Activated naive CD8-positive, alpha-beta T cell treated with anti-CD3 and anti-CD28 coated beads, Interleukin-2, amount 50 U/mL, for 24 hours (primary cell): ENCODE results near the gene DNAI2.

Source experiments
- ATAC-seq: fragments of 150-1000 bp; cut with Tn5 transposase; one replicate; pipeline ENCODE4 v1.10.0; 2021
- DNase-seq: peaks from one replicate; pipeline ENCODE4 v3.0.0; 2021
- H3K27ac Mint-ChIP-seq: one replicate; pipeline ENCODE4 v1.8.0; 2021; ENCODE audit warnings: mild to moderate bottlenecking, mixed read lengths
- H3K27me3 Mint-ChIP-seq: one replicate; pipeline ENCODE4 v1.8.0; 2021; ENCODE audit warnings: mixed read lengths
- H3K36me3 Mint-ChIP-seq: one replicate; pipeline ENCODE4 v1.8.0; 2021; ENCODE audit warnings: low read depth, mixed read lengths
- H3K4me1 Mint-ChIP-seq: one replicate; pipeline ENCODE4 v1.8.0; 2021; ENCODE audit warnings: mixed read lengths
- H3K4me3 Mint-ChIP-seq: one replicate; pipeline ENCODE4 v1.8.0; 2021; ENCODE audit warnings: mild to moderate bottlenecking, moderate library complexity, mixed read lengths
- H3K9me3 Mint-ChIP-seq: one replicate; pipeline ENCODE4 v1.8.0; 2021; ENCODE audit warnings: mixed read lengths

The DNAI2 gene

DNA sequence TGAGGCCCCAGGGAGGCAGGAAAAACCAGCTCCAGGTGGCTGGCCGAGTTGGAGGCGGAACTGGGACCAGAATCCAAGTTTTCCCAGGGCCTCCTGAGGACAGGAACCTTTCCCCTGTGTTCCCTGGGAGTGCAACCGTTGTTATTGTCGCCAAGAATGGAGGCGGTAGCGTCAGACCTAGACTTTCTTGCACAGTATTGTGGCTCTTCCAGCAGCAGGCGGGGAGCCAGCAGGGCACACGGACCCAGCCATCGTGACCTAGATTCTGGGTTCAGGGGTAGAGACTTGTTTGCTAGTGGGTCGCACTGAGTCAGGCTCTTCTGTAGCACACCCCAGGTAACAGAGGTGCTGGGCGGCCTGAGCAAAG is 51.3 kb downstream of the DNAI2 start:
- peaks cover 35% of the 10 kb centered on the region for H3K27me3 Mint-ChIP-seq
- ATAC-seq: no peak
- H3K27ac Mint-ChIP-seq: no peak overlapping the region
- no peak for DNase-seq
- H3K4me3 Mint-ChIP-seq: peak overlapping the region; percentile 24
- H3K4me1 Mint-ChIP-seq: peaks cover 11% of the 10 kb centered on the region
- H3K36me3 Mint-ChIP-seq: no peaks in the 10 kb centered on the region
- no peaks in the 10 kb centered on the region for H3K9me3 Mint-ChIP-seq

DNA sequence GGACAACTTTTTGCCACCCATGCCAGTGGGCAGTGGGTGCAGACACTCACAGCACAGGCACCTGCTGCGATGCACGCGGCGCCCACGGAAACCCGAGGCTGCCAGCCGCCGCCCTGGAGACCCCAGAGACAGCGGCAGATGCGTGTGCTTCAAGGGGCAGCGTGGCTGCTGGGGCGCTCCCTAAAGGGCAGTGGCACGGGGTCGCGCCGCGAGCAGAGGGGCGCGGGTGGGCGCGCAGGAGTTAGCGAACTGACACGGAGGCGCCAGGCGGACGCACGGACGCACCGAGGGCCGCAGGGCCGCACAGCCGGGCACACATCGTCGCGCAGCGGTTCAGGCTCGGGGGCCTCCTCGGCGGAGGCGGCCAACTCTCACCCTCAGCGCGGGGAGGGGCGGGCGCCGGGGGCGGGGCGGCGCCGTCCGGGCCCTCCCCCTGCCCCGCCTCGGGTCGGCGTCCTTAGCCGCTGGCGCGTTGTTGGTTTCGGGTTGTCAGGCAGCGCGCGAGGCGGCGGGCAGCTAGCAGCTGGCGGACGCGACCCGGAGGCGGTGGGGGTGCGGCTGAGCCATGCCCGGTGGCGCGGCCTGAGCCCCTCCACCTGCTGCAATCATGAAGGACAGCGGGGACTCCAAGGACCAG is 51.8 kb downstream of the DNAI2 start, which contains the start of gene KIF19:
Gene KIF19 (plus strand): TSS at position 484 of the 637 bp plus-strand sequence. CDS start 124 bp downstream, at position 608.
- no peaks in the 10 kb centered on the region for H3K36me3 Mint-ChIP-seq
- DNase-seq (peak; percentile 66), ATAC-seq (peak; percentile 88)
- peaks cover 35% of the 10 kb centered on the region for H3K27me3 Mint-ChIP-seq
- peaks cover 11% of the 10 kb centered on the region for H3K4me1 Mint-ChIP-seq
- no peak within 1 kb of the TSS for H3K27ac Mint-ChIP-seq
- no peaks in the 10 kb centered on the region for H3K9me3 Mint-ChIP-seq
- peak within 1 kb of the TSS; percentile 24 for H3K4me3 Mint-ChIP-seq

GRCh38 chr17:74326506-74326905 is 52.5 kb downstream of the DNAI2 start:
- ATAC-seq: no peak
- Mint-ChIP-seq H3K27me3 (peaks cover 35% of the 10 kb centered on the region), H3K36me3 (no peaks in the 10 kb centered on the region)

DNA sequence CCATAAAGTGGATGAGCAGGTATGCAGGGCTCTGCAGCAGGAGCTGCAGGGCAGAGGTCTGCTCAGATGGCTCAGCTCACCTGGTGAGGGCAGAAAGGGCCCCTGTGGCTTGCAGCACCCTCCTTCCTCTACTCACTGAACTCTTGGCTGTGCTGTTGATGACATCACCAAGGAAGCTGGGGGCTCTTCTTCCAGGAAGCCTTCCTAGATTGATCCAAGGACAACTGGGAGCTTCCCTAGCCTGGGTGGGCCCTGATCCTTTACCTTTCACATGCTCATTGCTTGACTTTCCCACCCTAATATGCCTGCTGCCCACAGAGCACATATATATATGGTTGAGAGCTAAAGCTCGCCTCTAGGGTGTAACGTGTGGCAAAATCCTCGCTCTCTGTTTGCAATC is 54.5 kb downstream of the DNAI2 start:
- ATAC-seq: no peak
- Mint-ChIP-seq H3K4me3 (no peak overlapping the region), H3K4me1 (peaks cover 11% of the 10 kb centered on the region), H3K9me3 (no peaks in the 10 kb centered on the region), H3K27me3 (peaks cover 24% of the 10 kb centered on the region), H3K36me3 (no peaks in the 10 kb centered on the region), H3K27ac (no peak overlapping the region)
- no peak for DNase-seq

More at GRCh38 chr17:74326506-74326905, 52.5 kb downstream of the DNAI2 start:
- H3K4me3 Mint-ChIP-seq: peak overlapping the region; percentile 2
- peaks cover 11% of the 10 kb centered on the region for H3K4me1 Mint-ChIP-seq
- no peaks in the 10 kb centered on the region for H3K9me3 Mint-ChIP-seq
- DNase-seq: no peak
- H3K27ac Mint-ChIP-seq: no peak overlapping the region

DNA sequence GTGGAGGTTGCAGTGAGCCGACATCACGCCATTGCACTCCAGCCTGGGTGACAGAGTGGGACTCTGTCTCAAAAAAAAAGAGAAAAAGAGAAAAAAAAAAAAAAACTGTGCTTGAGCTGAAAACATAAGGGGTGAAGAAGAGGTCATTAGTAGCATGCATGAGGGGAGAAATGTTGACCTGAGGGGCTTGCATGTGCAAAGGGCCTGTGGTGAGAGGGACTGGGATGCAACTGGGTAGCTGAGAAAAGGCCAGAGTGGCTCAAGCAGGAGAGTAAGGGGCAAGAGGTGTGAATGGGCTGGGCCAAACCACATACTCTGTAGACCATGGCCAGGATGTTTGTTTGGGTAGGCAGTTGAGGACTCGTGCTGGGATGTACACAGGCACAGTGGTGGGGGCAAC is 55.3 kb downstream of the DNAI2 start:
- H3K27ac Mint-ChIP-seq: no peak overlapping the region
- ATAC-seq: no peak

GRCh38 chr17:74330446-74330845 is 56.4 kb downstream of the DNAI2 start:
- ATAC-seq (no peak), DNase-seq (no peak)
- H3K27ac Mint-ChIP-seq: no peak overlapping the region
- no peaks in the 10 kb centered on the region for H3K9me3 Mint-ChIP-seq
- peaks cover 6% of the 10 kb centered on the region for H3K4me1 Mint-ChIP-seq
- H3K4me3 Mint-ChIP-seq: no peak overlapping the region
- H3K27me3 Mint-ChIP-seq: peaks cover 10% of the 10 kb centered on the region
- H3K36me3 Mint-ChIP-seq: no peaks in the 10 kb centered on the region

More for the DNA sequence above, 55.3 kb downstream of the DNAI2 start:
- H3K9me3 Mint-ChIP-seq: no peaks in the 10 kb centered on the region
- DNase-seq: no peak
- H3K4me3 Mint-ChIP-seq: no peak overlapping the region
- H3K36me3 Mint-ChIP-seq: no peaks in the 10 kb centered on the region
- H3K4me1 Mint-ChIP-seq: peaks cover 11% of the 10 kb centered on the region
- H3K27me3 Mint-ChIP-seq: peaks cover 20% of the 10 kb centered on the region

DNA sequence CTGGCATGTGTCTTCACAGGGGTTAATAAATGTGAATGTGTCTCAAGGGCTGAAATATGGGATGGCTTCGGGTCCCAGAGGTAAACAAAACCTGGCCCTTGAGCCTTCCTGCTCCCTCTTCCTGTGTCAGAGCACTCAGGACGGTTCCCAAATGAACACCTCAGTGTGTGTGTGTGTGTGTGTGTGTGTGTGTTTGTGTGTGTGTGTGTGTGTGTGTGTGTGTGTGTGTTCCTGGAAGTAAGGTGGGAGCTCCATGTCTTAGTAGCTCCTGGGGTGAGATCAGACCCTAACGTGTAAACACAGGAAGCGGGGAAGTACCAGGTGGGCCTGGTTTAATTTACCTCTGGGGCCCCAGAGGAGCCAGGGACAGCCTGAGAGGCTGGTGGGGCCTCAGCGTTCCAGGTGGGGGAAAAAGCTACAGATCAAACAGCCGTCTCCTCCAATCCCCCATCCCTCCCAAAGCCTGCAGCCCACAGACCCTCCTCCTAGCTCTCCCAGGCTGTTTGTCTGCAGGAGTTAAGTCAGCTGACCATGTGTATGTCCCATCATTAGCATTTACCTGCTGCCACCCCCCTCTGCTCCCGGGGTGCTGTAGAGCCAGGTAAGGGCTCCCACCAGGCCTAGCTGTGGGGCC is 58.1 kb downstream of the DNAI2 start:
- Mint-ChIP-seq H3K4me3 (no peak overlapping the region), H3K36me3 (no peaks in the 10 kb centered on the region), H3K4me1 (no peaks in the 10 kb centered on the region), H3K27me3 (peaks cover 3% of the 10 kb centered on the region), H3K9me3 (no peaks in the 10 kb centered on the region), H3K27ac (no peak overlapping the region)
- ATAC-seq (peak; percentile 11), DNase-seq (no peak)

DNA sequence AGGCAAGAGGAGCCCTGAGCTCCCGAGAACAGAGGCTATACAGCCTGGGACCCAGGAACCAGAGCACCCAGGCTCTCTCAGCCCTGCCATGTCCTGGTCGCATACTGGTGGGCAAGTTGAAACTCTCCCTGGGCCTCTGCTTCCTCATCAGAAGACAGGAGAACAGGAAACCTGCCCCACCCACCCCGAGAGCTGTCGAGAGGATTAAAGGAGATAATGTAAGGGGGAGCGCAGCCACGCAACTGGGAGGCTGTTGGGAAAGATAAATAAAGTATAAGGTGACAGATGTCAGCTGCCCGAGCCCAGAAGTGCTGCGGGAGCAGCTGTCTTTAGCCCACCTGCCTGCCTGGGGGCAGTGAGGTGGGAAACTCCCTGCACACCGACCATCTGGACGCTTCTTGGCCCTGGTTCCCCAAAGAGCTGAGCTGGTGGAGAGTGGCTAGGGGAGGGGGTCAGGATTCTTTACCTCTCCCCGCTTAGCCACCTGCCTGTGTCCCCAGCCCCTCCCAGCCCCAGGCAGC is 58.8 kb downstream of the DNAI2 start:
- H3K27me3 Mint-ChIP-seq: no peaks in the 10 kb centered on the region
- ATAC-seq (no peak), DNase-seq (no peak)
- H3K36me3 Mint-ChIP-seq: no peaks in the 10 kb centered on the region
- H3K27ac Mint-ChIP-seq: no peak overlapping the region
- no peaks in the 10 kb centered on the region for H3K4me1 Mint-ChIP-seq
- no peak overlapping the region for H3K4me3 Mint-ChIP-seq
- no peaks in the 10 kb centered on the region for H3K9me3 Mint-ChIP-seq

- H3K4me1 Mint-ChIP-seq: no peaks in the 10 kb centered on the region
- H3K9me3 Mint-ChIP-seq: no peaks in the 10 kb centered on the region
- H3K36me3 Mint-ChIP-seq: no peaks in the 10 kb centered on the region
- no peak overlapping the region for H3K4me3 Mint-ChIP-seq
- ATAC-seq (no peak), DNase-seq (no peak)
- H3K27ac Mint-ChIP-seq: no peak overlapping the region
- no peaks in the 10 kb centered on the region for H3K27me3 Mint-ChIP-seq
Measured at GRCh38 chr17:74334393-74335039, 60.5 kb downstream of the DNAI2 start.

- ATAC-seq (no peak), DNase-seq (no peak)
- Mint-ChIP-seq H3K9me3 (no peaks in the 10 kb centered on the region), H3K4me1 (no peaks in the 10 kb centered on the region), H3K27me3 (no peaks in the 10 kb centered on the region), H3K36me3 (no peaks in the 10 kb centered on the region), H3K4me3 (no peak overlapping the region), H3K27ac (no peak overlapping the region)
Measured at GRCh38 chr17:74335529-74336062, 61.6 kb downstream of the DNAI2 start.

DNA sequence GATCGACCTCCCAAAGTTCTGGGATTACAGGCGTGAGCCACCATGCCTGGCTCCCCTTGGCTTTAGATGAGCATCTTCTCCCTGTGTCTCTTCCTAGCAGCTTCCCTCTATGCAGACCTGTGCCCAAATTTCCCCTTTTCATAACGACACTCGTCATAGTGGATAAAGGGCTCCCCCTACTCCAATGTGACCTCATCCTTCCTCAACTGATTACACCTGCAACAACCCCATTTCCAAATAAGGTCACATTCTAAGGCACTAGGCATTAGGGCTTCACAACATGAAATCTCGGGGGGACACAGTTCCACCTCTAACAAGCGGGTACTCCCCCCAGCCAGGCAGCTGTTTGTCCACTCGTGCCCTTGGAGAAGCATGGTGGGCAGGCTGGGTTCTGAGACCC is 62.3 kb downstream of the DNAI2 start:
- Mint-ChIP-seq H3K9me3 (no peaks in the 10 kb centered on the region), H3K4me3 (no peak overlapping the region), H3K36me3 (no peaks in the 10 kb centered on the region), H3K27ac (no peak overlapping the region), H3K27me3 (no peaks in the 10 kb centered on the region), H3K4me1 (no peaks in the 10 kb centered on the region)
- ATAC-seq: no peak
- DNase-seq: no peak

DNA sequence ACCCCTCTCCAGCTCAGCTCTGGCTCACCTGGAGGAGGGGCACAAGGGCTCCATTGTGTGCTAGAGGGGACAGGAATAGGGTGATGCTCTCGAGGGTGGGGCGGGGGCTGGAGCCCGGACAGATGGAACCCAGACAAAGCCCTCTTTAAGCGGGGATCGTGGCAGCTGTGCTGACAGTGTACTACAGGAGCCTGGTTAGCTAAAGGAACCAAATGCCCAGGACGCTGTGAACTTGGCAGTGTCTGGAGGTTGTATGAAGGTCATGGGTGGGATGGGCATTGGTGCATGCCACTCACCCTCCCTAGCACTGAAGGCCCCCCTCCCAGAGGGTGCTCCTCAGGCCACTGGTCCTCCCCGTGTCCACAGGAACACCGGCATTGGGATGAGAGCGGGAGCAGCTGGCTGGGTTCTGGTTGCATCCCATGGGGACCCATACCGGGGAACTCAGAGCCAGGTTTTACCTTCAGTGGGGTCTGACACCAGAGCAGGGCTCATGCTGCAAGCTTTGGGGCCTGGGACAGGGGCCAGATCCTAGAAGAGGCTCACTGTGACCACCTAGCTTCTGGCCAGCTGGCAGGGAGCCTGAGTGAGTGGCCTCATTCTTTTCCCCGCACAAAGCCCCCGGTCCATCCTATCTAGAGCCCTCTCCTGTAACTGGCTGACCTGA is 63.9 kb downstream of the DNAI2 start:
- no peak for ATAC-seq
- H3K4me3 Mint-ChIP-seq: no peak overlapping the region
- H3K4me1 Mint-ChIP-seq: no peaks in the 10 kb centered on the region
- H3K36me3 Mint-ChIP-seq: no peaks in the 10 kb centered on the region
- H3K27me3 Mint-ChIP-seq: no peaks in the 10 kb centered on the region
- no peak for DNase-seq
- H3K9me3 Mint-ChIP-seq: no peaks in the 10 kb centered on the region
- no peak overlapping the region for H3K27ac Mint-ChIP-seq

DNA sequence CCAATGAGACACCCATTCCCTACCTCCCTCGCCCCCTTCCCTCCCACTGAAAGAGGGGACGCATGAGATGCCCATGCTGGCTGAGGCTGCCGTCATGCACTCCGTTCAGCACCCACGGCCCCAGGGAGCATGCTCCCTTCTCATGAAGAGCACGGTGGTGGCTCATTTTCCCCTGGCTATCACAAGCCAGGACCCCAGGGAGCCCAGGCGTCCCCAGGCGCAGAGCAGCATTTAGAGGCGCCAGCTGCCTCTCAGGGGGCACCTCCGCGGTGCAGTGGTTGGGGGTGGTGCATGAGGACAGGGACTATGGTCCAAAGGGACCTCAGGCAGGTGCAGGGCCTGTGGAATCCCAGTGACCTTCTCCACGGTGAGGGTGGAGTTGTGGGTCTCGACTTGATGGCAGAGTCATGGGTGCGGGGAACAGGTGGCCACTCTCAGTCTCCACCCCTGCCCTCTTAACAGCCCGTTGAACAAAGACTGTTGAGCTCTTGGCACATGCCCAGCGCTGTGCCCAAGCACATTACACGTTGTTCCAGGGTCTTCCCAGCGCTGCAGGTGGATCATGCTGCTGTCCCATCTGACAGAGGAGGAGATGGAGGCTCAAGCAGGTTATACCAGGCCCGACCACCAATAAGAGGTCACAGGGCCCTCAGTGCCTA is 65.6 kb downstream of the DNAI2 start:
- ATAC-seq: no peak

GRCh38 chr17:74340470-74341023 is 66.5 kb downstream of the DNAI2 start:
- no peak for DNase-seq
- peaks cover 2% of the 10 kb centered on the region for H3K27me3 Mint-ChIP-seq
- no peaks in the 10 kb centered on the region for H3K4me1 Mint-ChIP-seq
- H3K9me3 Mint-ChIP-seq: no peaks in the 10 kb centered on the region
- no peaks in the 10 kb centered on the region for H3K36me3 Mint-ChIP-seq
- no peak overlapping the region for H3K27ac Mint-ChIP-seq
- no peak for ATAC-seq
- no peak overlapping the region for H3K4me3 Mint-ChIP-seq

More for the DNA sequence above, 65.6 kb downstream of the DNAI2 start:
- no peak for DNase-seq
- no peak overlapping the region for H3K4me3 Mint-ChIP-seq
- no peaks in the 10 kb centered on the region for H3K9me3 Mint-ChIP-seq
- no peaks in the 10 kb centered on the region for H3K4me1 Mint-ChIP-seq
- no peak overlapping the region for H3K27ac Mint-ChIP-seq
- H3K36me3 Mint-ChIP-seq: no peaks in the 10 kb centered on the region
- no peaks in the 10 kb centered on the region for H3K27me3 Mint-ChIP-seq
